Bronchial epithelial cell (primary cell): Measurements from ENCODE around the gene SULT4A1. TPM values are rescaled to one million over a fixed set of nuclear protein-coding genes. Genes with fewer than 3 reads are reported as not detected.

Experiments
- DNase-seq: peaks from one replicate; pipeline ENCODE4 v3.0.0-alpha.2; 2010; ENCODE audit warnings: low read depth
- FAIRE-seq: peaks from 2 replicates; lab custom pipeline; 2011; peaks lifted over from hg19 to GRCh38; lab: Jason Lieb, UNC
- H3K27me3 ChIP-seq: 2 replicates; pipeline ENCODE4 v1.5.1; 2011; ENCODE audit warnings: low read length; ENCODE audit not compliant: control insufficient read depth, insufficient read depth
- H3K36me3 ChIP-seq: 2 replicates; pipeline ENCODE4 v1.5.1; 2011; ENCODE audit warnings: low read length; ENCODE audit not compliant: control insufficient read depth, insufficient read depth
- H3K4me3 ChIP-seq: 2 replicates; pipeline ENCODE4 v1.5.1; 2011; ENCODE audit warnings: mild to moderate bottlenecking, low read depth, low read length, control low read depth
- CTCF ChIP-seq: IDR thresholded peaks from 2 replicates; pipeline ENCODE4 v1.5.1; 2011; ENCODE audit warnings: mild to moderate bottlenecking, moderate library complexity, low read length, control low read depth, inconsistent platforms; ENCODE audit not compliant: insufficient read depth, severe bottlenecking
- total RNA-seq: library from RNA; depleted of rRNA; stranded (reverse); fragments of >200 nt; gene quantifications from 2 replicates; pipeline ENCODE4 v1.2.1, GENCODE V29; 2014

SULT4A1 gene
- total RNA-seq, 1 donor from 2014 or later, result under 0.01 TPM

- Histone ChIP-seq H3K27me3 (no peaks in the 10 kb centered on the region), H3K36me3 (no peaks in the 10 kb centered on the region), H3K4me3 (no peak overlapping the region)
- TF ChIP-seq CTCF, result no peak
- no peak for FAIRE-seq
- DNase-seq, result no peak
These were observed 18.4 kb downstream of the SULT4A1 start for GRCh38 chr22:43843783-43844530.

- H3K4me3 ChIP-seq, result no peak overlapping the region
- H3K27me3 ChIP-seq, result no peaks in the 10 kb centered on the region
- FAIRE-seq (no peak), DNase-seq (no peak)
- H3K36me3 ChIP-seq, result no peaks in the 10 kb centered on the region
- TF ChIP-seq CTCF, result no peak
These were observed 20.6 kb downstream of the SULT4A1 start for GRCh38 chr22:43841742-43842141.

- no peaks in the 10 kb centered on the region for H3K27me3 ChIP-seq
- no peak for DNase-seq
- no peak for TF ChIP-seq CTCF
- H3K36me3 ChIP-seq, result no peaks in the 10 kb centered on the region
- no peak overlapping the region for H3K4me3 ChIP-seq
- no peak for FAIRE-seq
These were observed 21.5 kb downstream of the SULT4A1 start for GRCh38 chr22:43840851-43841250.

GRCh38 chr22:43840431-43840830 lies 21.9 kb downstream of the SULT4A1 start:
- DNase-seq (no peak), FAIRE-seq (no peak)
- H3K36me3 ChIP-seq, result no peaks in the 10 kb centered on the region
- H3K4me3 ChIP-seq, result no peak overlapping the region
- no peaks in the 10 kb centered on the region for H3K27me3 ChIP-seq
- TF ChIP-seq CTCF, result no peak

- no peaks in the 10 kb centered on the region for H3K27me3 ChIP-seq
- H3K36me3 ChIP-seq, result no peaks in the 10 kb centered on the region
- FAIRE-seq (no peak), DNase-seq (no peak)
- TF ChIP-seq CTCF, result no peak
- H3K4me3 ChIP-seq, result no peak overlapping the region
These were observed 22.5 kb downstream of the SULT4A1 start for GRCh38 chr22:43839781-43840180.
